Measurements from ENCODE around the gene OR1D5.

OR1D5 gene

GRCh38 chr17:3034578-3034920 lies 28.9 kb downstream of the OR1D5 start:
- TF ChIP-seq ZFP3 (CRISPR knock-in tag; IDR thresholded peaks at IDR 0.05) = no peak
- no peak for TF ChIP-seq CSDC2 (CRISPR knock-in tag; IDR thresholded peaks at IDR 0.05)
- no peak for TF ChIP-seq ZNF565 (CRISPR knock-in tag; conservative IDR thresholded peaks at IDR 0.05; ENCODE audit: low read depth)
- no peak for TF ChIP-seq ESRRG (CRISPR knock-in tag; IDR thresholded peaks at IDR 0.05)
- TF ChIP-seq ZNF8 (CRISPR knock-in tag; IDR thresholded peaks at IDR 0.05) = no peak
- TF ChIP-seq CREB5 (CRISPR knock-in tag; IDR thresholded peaks at IDR 0.05; ENCODE audit: low read depth) = no peak
- TF ChIP-seq TCF4 (CRISPR knock-in tag; IDR thresholded peaks at IDR 0.05; ENCODE audit: borderline replicate concordance) = no peak
- TF ChIP-seq PATZ1 (CRISPR knock-in tag; IDR thresholded peaks at IDR 0.05; ENCODE audit: borderline replicate concordance) = no peak
- no peak for TF ChIP-seq TOX (CRISPR knock-in tag; IDR thresholded peaks at IDR 0.05; ENCODE audit: borderline replicate concordance)
- no peak for ATAC-seq

- TF ChIP-seq CSDC2 (CRISPR knock-in tag; IDR thresholded peaks at IDR 0.05) (no peak), CSRNP3 (CRISPR knock-in tag; IDR thresholded peaks at IDR 0.05) (no peak), ZFP3 (CRISPR knock-in tag; IDR thresholded peaks at IDR 0.05) (no peak), ZNF70 (CRISPR knock-in tag; IDR thresholded peaks at IDR 0.05) (no peak), CREB5 (CRISPR knock-in tag; IDR thresholded peaks at IDR 0.05; ENCODE audit: low read depth) (no peak), ESRRG (CRISPR knock-in tag; IDR thresholded peaks at IDR 0.05) (no peak), BACH2 (CRISPR knock-in tag; IDR thresholded peaks at IDR 0.05; ENCODE audit: borderline replicate concordance) (no peak), PATZ1 (CRISPR knock-in tag; IDR thresholded peaks at IDR 0.05; ENCODE audit: borderline replicate concordance) (no peak), ZFP30 (CRISPR knock-in tag; IDR thresholded peaks at IDR 0.05) (no peak), RARB (CRISPR knock-in tag; IDR thresholded peaks at IDR 0.05) (no peak), GLIS3 (CRISPR knock-in tag; IDR thresholded peaks at IDR 0.05) (no peak), POU6F1 (CRISPR knock-in tag; IDR thresholded peaks at IDR 0.05; ENCODE audit: borderline replicate concordance, low read depth) (no peak), ARNTL (CRISPR knock-in tag; IDR thresholded peaks at IDR 0.05; ENCODE audit: borderline replicate concordance, low read depth) (no peak), OSR1 (CRISPR knock-in tag; IDR thresholded peaks at IDR 0.05) (no peak), TCF4 (CRISPR knock-in tag; IDR thresholded peaks at IDR 0.05; ENCODE audit: borderline replicate concordance) (no peak), ZNF565 (CRISPR knock-in tag; conservative IDR thresholded peaks at IDR 0.05; ENCODE audit: low read depth) (no peak), ZC3H10 (CRISPR knock-in tag; IDR thresholded peaks at IDR 0.05) (no peak), ZNF8 (CRISPR knock-in tag; IDR thresholded peaks at IDR 0.05) (no peak)
- ATAC-seq = no peak
Observed at GRCh38 chr17:3033741-3034577, 29.4 kb downstream of the OR1D5 start.

GRCh38 chr17:3033248-3033640 lies 30.2 kb downstream of the OR1D5 start:
- TF ChIP-seq ZFP3 (CRISPR knock-in tag; IDR thresholded peaks at IDR 0.05) (no peak), ESRRG (CRISPR knock-in tag; IDR thresholded peaks at IDR 0.05) (no peak), OSR1 (CRISPR knock-in tag; IDR thresholded peaks at IDR 0.05) (no peak), PPARA (CRISPR knock-in tag; IDR thresholded peaks at IDR 0.05; ENCODE audit: borderline replicate concordance) (no peak), TCF4 (CRISPR knock-in tag; IDR thresholded peaks at IDR 0.05; ENCODE audit: borderline replicate concordance) (no peak), ZFP30 (CRISPR knock-in tag; IDR thresholded peaks at IDR 0.05) (no peak), TSHZ2 (CRISPR knock-in tag; IDR thresholded peaks at IDR 0.05) (no peak), ZNF565 (CRISPR knock-in tag; conservative IDR thresholded peaks at IDR 0.05; ENCODE audit: low read depth) (no peak), TOX (CRISPR knock-in tag; IDR thresholded peaks at IDR 0.05; ENCODE audit: borderline replicate concordance) (no peak), ZC3H10 (CRISPR knock-in tag; IDR thresholded peaks at IDR 0.05) (no peak), ZNF70 (CRISPR knock-in tag; IDR thresholded peaks at IDR 0.05) (no peak), RARB (CRISPR knock-in tag; IDR thresholded peaks at IDR 0.05) (no peak)
- no peak for ATAC-seq

Data from SK-N-SH treated with all-trans-retinoic acid at 6 μM for 48 hours (cell line).